Right lobe of liver (tissue), 4 donors: ENCODE measurements around the gene ZNF660.

Experiments
- CTCF ChIP-seq, 4 donors: fragments of 200-600 bp in 3 of 4; fragments of 450-650 bp in 1 of 4; IDR thresholded peaks; one replicate each; pipeline versions ENCODE4 v1.5.1 to v1.8.0; 2016 to 2022; ENCODE audit warnings: antibody characterized with exemption in 4 of 4, mild to moderate bottlenecking in 2 of 4
- POLR2A ChIP-seq: fragments of 450-650 bp; IDR thresholded peaks from one replicate; pipeline ENCODE4 v1.6.1; 2017; ENCODE audit warnings: antibody characterized with exemption, mild to moderate bottlenecking
- donor health status: DM: no; HTN: no; CAD: no.
- donor health status: DM: no; HTN: no; CAD: no.
- donor health status: DM: no; HTN: yes; CAD: no.

- TF ChIP-seq CTCF (IDR thresholded peaks at IDR 0.05) (peak in 2 of 4 donors; percentile 14 to 18), POLR2A (peak; percentile 11)
These were observed 29.9 kb upstream of the ZNF660 start, which contains the start of gene ZKSCAN7 for GRCh38 chr3:44554626-44555592.
